ENCODE data around the gene MCM5. TPM values are rescaled to one million over a fixed set of nuclear protein-coding genes. Genes with fewer than 3 reads are reported as not detected.

MCM5 gene
- total RNA-seq, 1 experiment from 2014 or later = 274 TPM

DNA sequence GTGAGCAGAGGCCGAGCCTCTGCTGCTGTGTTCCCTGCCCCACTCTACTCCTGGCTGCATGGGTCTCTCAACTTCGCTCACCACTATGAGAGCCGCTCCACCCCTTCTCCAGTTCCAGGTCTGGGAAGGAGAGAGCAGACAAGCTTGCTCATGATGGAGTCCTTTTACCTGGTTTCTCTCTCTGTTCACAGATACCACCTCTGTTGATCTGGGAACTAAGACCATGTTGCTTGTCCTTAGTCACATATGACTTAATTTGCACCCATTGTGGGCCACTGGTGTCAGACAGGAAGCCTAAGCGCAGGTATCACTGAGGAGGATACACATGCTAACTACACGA is 26.8 kb downstream of the MCM5 start:
- TF ChIP-seq, protein P1, sequence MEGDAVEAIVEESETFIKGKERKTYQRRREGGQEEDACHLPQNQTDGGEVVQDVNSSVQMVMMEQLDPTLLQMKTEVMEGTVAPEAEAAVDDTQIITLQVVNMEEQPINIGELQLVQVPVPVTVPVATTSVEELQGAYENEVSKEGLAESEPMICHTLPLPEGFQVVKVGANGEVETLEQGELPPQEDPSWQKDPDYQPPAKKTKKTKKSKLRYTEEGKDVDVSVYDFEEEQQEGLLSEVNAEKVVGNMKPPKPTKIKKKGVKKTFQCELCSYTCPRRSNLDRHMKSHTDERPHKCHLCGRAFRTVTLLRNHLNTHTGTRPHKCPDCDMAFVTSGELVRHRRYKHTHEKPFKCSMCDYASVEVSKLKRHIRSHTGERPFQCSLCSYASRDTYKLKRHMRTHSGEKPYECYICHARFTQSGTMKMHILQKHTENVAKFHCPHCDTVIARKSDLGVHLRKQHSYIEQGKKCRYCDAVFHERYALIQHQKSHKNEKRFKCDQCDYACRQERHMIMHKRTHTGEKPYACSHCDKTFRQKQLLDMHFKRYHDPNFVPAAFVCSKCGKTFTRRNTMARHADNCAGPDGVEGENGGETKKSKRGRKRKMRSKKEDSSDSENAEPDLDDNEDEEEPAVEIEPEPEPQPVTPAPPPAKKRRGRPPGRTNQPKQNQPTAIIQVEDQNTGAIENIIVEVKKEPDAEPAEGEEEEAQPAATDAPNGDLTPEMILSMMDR (conservative IDR thresholded peaks at IDR 0.05) = no peak
- no peak overlapping the region for H4K8ac ChIP-seq (replicated peaks; ENCODE audit: insufficient read length, low read depth, low read length)
- H3K4me3 Mint-ChIP-seq = peak overlapping the region in 1 of 2 experiments; percentile 56; a peak in 2 of 5 replicates
- no peak overlapping the region for H2BK12ac ChIP-seq (ENCODE audit: insufficient read length, low read depth, low read length)
- no peaks in the 10 kb centered on the region for H4K20me1 ChIP-seq (ENCODE audit: control insufficient read depth, insufficient read depth, insufficient read length)
- no peak overlapping the region for H2AK5ac ChIP-seq (ENCODE audit: insufficient read length, low read length)
- H3K23ac ChIP-seq (ENCODE audit: insufficient read length, low read depth, low read length) = no peak overlapping the region
- peaks cover 0 to under 1% of the 10 kb centered on the region in 2 experiments; a peak in 1 of 5 replicates for H3K9me3 Mint-ChIP-seq
- H3K4me2 ChIP-seq (ENCODE audit: insufficient read depth, insufficient read length, low read length) = no peak overlapping the region
- no peaks in the 10 kb centered on the region for H3K23me2 ChIP-seq (ENCODE audit: insufficient read length, low read depth, low read length, poor library complexity, severe bottlenecking)
- no peaks in the 10 kb centered on the region for H3K79me1 ChIP-seq (ENCODE audit: insufficient read depth, low read depth, low read length, poor library complexity, severe bottlenecking)
- no peak for DNase-seq
- no peak overlapping the region for H3K4ac ChIP-seq (ENCODE audit: low read depth, low read length)
- no peaks in the 10 kb centered on the region for H3K4me1 ChIP-seq (ENCODE audit: insufficient read depth, low read length)
- no peak overlapping the region for H2BK5ac ChIP-seq (ENCODE audit: insufficient read length, low read length)
- H3K9me3 ChIP-seq (ENCODE audit: control insufficient read depth, low read depth, low read length) = no peaks in the 10 kb centered on the region
- H4K5ac ChIP-seq (ENCODE audit: insufficient read length, low read depth, low read length) = no peak overlapping the region
- peaks cover 38 to 74% (median 62%) of the 10 kb centered on the region in 3 experiments for H3K36me3 Mint-ChIP-seq (ENCODE audit: insufficient read depth in 1 of 3, low read depth in 3 of 3)
- H3K27me3 Mint-ChIP-seq (ENCODE audit: low read depth) = no peaks in the 10 kb centered on the region
- H2BK15ac ChIP-seq (ENCODE audit: low read depth, low read length) = no peak overlapping the region
- no peaks in the 10 kb centered on the region for H3K27me3 ChIP-seq (ENCODE audit: insufficient read depth, low read length)
- no peak overlapping the region for H3K27ac ChIP-seq (ENCODE audit: insufficient read length, low read depth, low read length)
- peaks cover 29 to 38% of the 10 kb centered on the region in 2 experiments for H3K4me1 Mint-ChIP-seq
- H3K18ac ChIP-seq (ENCODE audit: insufficient read length, low read depth, low read length) = no peak overlapping the region
- peak overlapping the region; percentile 90 to 95 (median 92); a peak in 6 of 7 replicates for H3K27ac Mint-ChIP-seq
- H2AFZ ChIP-seq (ENCODE audit: low read length) = no peak overlapping the region
- no peak overlapping the region for H2BK120ac ChIP-seq (ENCODE audit: low read depth, low read length, poor library complexity, severe bottlenecking)
- no peak overlapping the region for H3T11ph ChIP-seq (ENCODE audit: low read length)
- no CpG with 5 or more reads among the region's 5 CpGs for WGBS (ENCODE audit: extremely low coverage, insufficient read length, low lambda C conversion rate)
- H3K56ac ChIP-seq (ENCODE audit: insufficient read length, low read depth, low read length) = no peak overlapping the region
- no peak overlapping the region for H3K9ac ChIP-seq (ENCODE audit: extremely low read depth, insufficient read length, low read length)
- H4K91ac ChIP-seq (ENCODE audit: insufficient read length, low read depth, low read length) = no peak overlapping the region
- no peak overlapping the region for H2BK20ac ChIP-seq (ENCODE audit: low read depth, low read length, poor library complexity, severe bottlenecking)
- H3K79me2 ChIP-seq (ENCODE audit: insufficient read depth, low read length) = no peaks in the 10 kb centered on the region
- no peak overlapping the region for H3K14ac ChIP-seq (ENCODE audit: insufficient read depth, low read length)
